Islet of Langerhans (tissue), 1 donor: Measurements from ENCODE around the gene ITGB5.
"Not testable (repeated sequence)": the region's sequence is repeated elsewhere in the genome, so short reads cannot be mapped to it uniquely, and the experiment has no call there.

Experiments
- FAIRE-seq: peaks from one replicate; lab custom pipeline; 2011; peaks lifted over from hg19 to GRCh38; lab: Jason Lieb, UNC

ITGB5 gene

GRCh38 chr3:124770336-124771082, 116.7 kb downstream of the ITGB5 start:
- FAIRE-seq, result no peak

- FAIRE-seq, result no peak
Measured at GRCh38 chr3:124769462-124769861, 117.7 kb downstream of the ITGB5 start.

- FAIRE-seq, result no peak
Measured at GRCh38 chr3:124768812-124769211, 118.4 kb downstream of the ITGB5 start.

- FAIRE-seq, result no peak
Measured at GRCh38 chr3:124767691-124768090, 119.5 kb downstream of the ITGB5 start.

- no peak for FAIRE-seq
Measured at GRCh38 chr3:124767264-124767663, 119.9 kb downstream of the ITGB5 start.

GRCh38 chr3:124766113-124767095, 120.8 kb downstream of the ITGB5 start:
- FAIRE-seq, result no peak

- FAIRE-seq, result no peak
Measured at GRCh38 chr3:124765197-124765840, 121.8 kb downstream of the ITGB5 start.

- no peak for FAIRE-seq
Measured at GRCh38 chr3:124764746-124765145, 122.4 kb downstream of the ITGB5 start.

- no peak for FAIRE-seq
Measured at GRCh38 chr3:124763644-124764358, 123.4 kb downstream of the ITGB5 start.

- no peak for FAIRE-seq
Measured at GRCh38 chr3:124763206-124763605, 124.0 kb downstream of the ITGB5 start.

- no peak for FAIRE-seq
Measured at GRCh38 chr3:124762661-124763011, 124.5 kb downstream of the ITGB5 start.

- FAIRE-seq, result no peak
Measured at GRCh38 chr3:124761935-124762660, 125.1 kb downstream of the ITGB5 start.

- no peak for FAIRE-seq
Measured at GRCh38 chr3:124761250-124761796, 125.8 kb downstream of the ITGB5 start.

- FAIRE-seq, result no peak
Measured at GRCh38 chr3:124760601-124761000, 126.6 kb downstream of the ITGB5 start.

- FAIRE-seq, result no peak
Measured at GRCh38 chr3:124759666-124760401, 127.3 kb downstream of the ITGB5 start.

GRCh38 chr3:124758851-124759635, 128.1 kb downstream of the ITGB5 start:
- FAIRE-seq, result no peak

- not testable (repeated sequence) for FAIRE-seq
Measured at GRCh38 chr3:124757926-124758325, 129.2 kb downstream of the ITGB5 start.

GRCh38 chr3:124752051-124752450, 135.1 kb downstream of the ITGB5 start:
- no peak for FAIRE-seq

- no peak for FAIRE-seq
Measured at GRCh38 chr3:124751501-124751900, 135.7 kb downstream of the ITGB5 start.

GRCh38 chr3:124749877-124750276, 137.3 kb downstream of the ITGB5 start:
- not testable (repeated sequence) for FAIRE-seq
